ENCODE measurements around the gene C10orf62. TPM values are rescaled to one million over a fixed set of nuclear protein-coding genes. Genes with fewer than 3 reads are reported as not detected.
A peak's percentile ranks its signal among the peaks of the same experiment; 100 is the strongest.

The C10orf62 gene
- total and polyA plus RNA-seq, 3 donors from 2014 or later, result 108 to 373 (median 304) TPM

GRCh38 chr10:97577701-97578100 is 11.8 kb upstream of the C10orf62 start:
- Histone ChIP-seq H3K9me3 (no peaks in the 10 kb centered on the region), H3K4me1 (peaks cover 3% of the 10 kb centered on the region), H3K4me3 (no peak overlapping the region), H3K36me3 (ENCODE audit: low read depth, missing control alignments) (no peaks in the 10 kb centered on the region), H3K27me3 (no peaks in the 10 kb centered on the region), H3K27ac (no peak overlapping the region)
- DNase-seq, result no peak
- intact Hi-C loops (cut with DNase I; ENCODE audit: low total_unique reads), result loop anchor here (5.0 kb wide), 1 partner anchor 35 kb away; no protein-coding TSS in a partner anchor
- WGBS, 2 donors, result 46 to 62% methylated on average over 4 to 9 of the region's 9 CpGs
- TF ChIP-seq, protein P1, sequence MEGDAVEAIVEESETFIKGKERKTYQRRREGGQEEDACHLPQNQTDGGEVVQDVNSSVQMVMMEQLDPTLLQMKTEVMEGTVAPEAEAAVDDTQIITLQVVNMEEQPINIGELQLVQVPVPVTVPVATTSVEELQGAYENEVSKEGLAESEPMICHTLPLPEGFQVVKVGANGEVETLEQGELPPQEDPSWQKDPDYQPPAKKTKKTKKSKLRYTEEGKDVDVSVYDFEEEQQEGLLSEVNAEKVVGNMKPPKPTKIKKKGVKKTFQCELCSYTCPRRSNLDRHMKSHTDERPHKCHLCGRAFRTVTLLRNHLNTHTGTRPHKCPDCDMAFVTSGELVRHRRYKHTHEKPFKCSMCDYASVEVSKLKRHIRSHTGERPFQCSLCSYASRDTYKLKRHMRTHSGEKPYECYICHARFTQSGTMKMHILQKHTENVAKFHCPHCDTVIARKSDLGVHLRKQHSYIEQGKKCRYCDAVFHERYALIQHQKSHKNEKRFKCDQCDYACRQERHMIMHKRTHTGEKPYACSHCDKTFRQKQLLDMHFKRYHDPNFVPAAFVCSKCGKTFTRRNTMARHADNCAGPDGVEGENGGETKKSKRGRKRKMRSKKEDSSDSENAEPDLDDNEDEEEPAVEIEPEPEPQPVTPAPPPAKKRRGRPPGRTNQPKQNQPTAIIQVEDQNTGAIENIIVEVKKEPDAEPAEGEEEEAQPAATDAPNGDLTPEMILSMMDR (IDR thresholded peaks at IDR 0.05), result no peak
- no peak for TF ChIP-seq POLR2A (IDR thresholded peaks at IDR 0.05)

DNA sequence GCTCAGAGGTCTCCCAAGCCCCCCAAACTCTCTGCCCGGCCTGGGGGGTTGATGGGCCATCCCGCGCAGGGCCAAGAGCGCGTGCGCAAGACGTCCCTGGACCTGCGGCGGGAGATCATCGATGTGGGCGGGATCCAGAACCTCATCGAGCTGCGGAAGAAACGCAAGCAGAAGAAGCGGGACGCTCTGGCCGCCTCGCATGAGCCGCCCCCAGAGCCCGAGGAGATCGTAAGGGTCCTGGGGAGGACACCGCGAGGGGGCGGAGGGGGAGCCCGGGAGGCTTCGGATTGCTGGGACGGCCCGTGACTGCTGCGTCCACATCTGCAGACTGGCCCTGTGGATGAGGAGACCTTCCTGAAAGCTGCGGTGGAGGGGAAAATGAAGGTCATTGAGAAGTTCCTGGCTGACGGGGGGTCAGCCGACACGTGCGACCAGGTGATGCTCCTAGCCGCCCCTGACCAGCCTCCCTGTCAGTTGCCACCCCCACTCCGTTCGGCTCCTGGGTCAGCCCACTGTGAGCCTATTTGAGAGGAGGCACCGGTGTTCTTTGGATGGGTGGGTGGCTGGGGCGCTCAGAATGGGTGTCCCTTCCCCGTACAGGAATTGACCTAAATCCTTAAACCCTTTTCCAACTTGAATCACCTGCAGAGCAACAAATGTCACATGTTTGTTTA is 11.2 kb upstream of the C10orf62 start:
- Histone ChIP-seq H3K36me3 (ENCODE audit: low read depth, missing control alignments) (no peaks in the 10 kb centered on the region), H3K27ac (no peak overlapping the region), H3K9me3 (no peaks in the 10 kb centered on the region), H3K4me1 (no peaks in the 10 kb centered on the region), H3K4me3 (peak overlapping the region in 1 of 2 donors; percentile 15), H3K27me3 (no peaks in the 10 kb centered on the region)
- intact Hi-C loops (cut with DNase I; ENCODE audit: low total_unique reads), result loop anchor here (5.0 kb wide), 1 partner anchor 34 kb away; no protein-coding TSS in a partner anchor
- no peak for TF ChIP-seq POLR2A (IDR thresholded peaks at IDR 0.05)
- TF ChIP-seq, protein P1 (IDR thresholded peaks at IDR 0.05), result no peak
- WGBS, 2 donors, result 47 to 60% methylated on average over 30 to 39 of the region's 40 CpGs
- DNase-seq, result no peak

- no peak overlapping the region for H3K27ac ChIP-seq
- no peak overlapping the region for H3K4me3 ChIP-seq
- DNase-seq, result no peak
- TF ChIP-seq, protein P1 (IDR thresholded peaks at IDR 0.05), result no peak
- no peak for TF ChIP-seq POLR2A (IDR thresholded peaks at IDR 0.05)
- 88 to 94% methylated on average over 6 to 9 of the region's 9 CpGs for WGBS, 2 donors
- no peaks in the 10 kb centered on the region for H3K36me3 ChIP-seq (ENCODE audit: low read depth, missing control alignments)
- H3K9me3 ChIP-seq, result no peaks in the 10 kb centered on the region
- H3K4me1 ChIP-seq, result no peaks in the 10 kb centered on the region
- H3K27me3 ChIP-seq, result no peaks in the 10 kb centered on the region
- intact Hi-C loops (cut with DNase I; ENCODE audit: low total_unique reads), result no loop called here
Observed at GRCh38 chr10:97580421-97581367, 8.8 kb upstream of the C10orf62 start.

DNA sequence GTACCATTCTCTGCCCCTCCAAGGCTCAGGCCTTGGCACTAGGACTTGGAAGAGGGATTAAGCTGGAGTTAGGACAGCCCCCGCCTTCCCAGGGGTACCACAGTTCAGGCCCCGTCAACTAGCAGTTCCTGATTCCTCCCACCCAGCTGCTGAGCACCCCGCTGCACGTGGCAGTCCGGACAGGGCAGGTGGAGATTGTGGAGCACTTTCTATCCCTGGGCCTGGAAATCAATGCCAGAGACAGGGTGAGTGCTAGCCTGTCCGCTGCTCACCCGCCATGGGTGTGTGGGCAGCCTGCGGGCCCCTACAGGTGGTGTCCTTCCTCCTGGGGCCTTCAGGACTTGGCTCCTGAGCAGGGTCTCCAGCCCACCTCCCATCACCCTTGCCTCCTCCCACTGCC is 7.4 kb upstream of the C10orf62 start:
- no peak overlapping the region for H3K4me3 ChIP-seq
- intact Hi-C loops (cut with DNase I; ENCODE audit: low total_unique reads), result no loop called here
- no peak for DNase-seq
- H3K9me3 ChIP-seq, result no peaks in the 10 kb centered on the region
- WGBS, 2 donors, result 87 to 92% methylated on average over 8 of the region's 8 CpGs
- no peaks in the 10 kb centered on the region for H3K4me1 ChIP-seq
- no peak overlapping the region for H3K27ac ChIP-seq
- no peaks in the 10 kb centered on the region for H3K36me3 ChIP-seq (ENCODE audit: low read depth, missing control alignments)
- H3K27me3 ChIP-seq, result no peaks in the 10 kb centered on the region
- TF ChIP-seq, protein P1 (IDR thresholded peaks at IDR 0.05), result no peak
- no peak for TF ChIP-seq POLR2A (IDR thresholded peaks at IDR 0.05)
